AG04449 (cell line): ENCODE measurements around the gene MED16.
"Not testable (repeated sequence)": the region's sequence is repeated elsewhere in the genome, so short reads cannot be mapped to it uniquely, and the experiment has no call there.

Source experiments
- CTCF ChIA-PET: fragments of 350-600 bp; formaldehyde crosslinking; extraction: SDS; loops from one replicate; lab custom pipeline; 2021; ENCODE audit warnings: antibody characterized with exemption; lab: Yijun Ruan, JAX
- POLR2A ChIA-PET: fragments of 400-600, 350-600 bp; formaldehyde crosslinking; extraction: SDS; loops from one replicate; lab custom pipeline; 2020; ENCODE audit warnings: antibody characterized with exemption, inconsistent platforms; lab: Yijun Ruan, JAX
- DNase-seq: peaks from one replicate; pipeline ENCODE4 v3.0.0-alpha.2; 2010; ENCODE audit warnings: low read depth, low spot score
- H3K4me3 ChIP-seq: 2 replicates; pipeline ENCODE4 v1.5.1; 2011; ENCODE audit warnings: low read depth, mild to moderate bottlenecking, control low read depth, low read length
- TF ChIP-seq, protein P1 (sequence below): IDR thresholded peaks from one replicate; pipeline ENCODE4 v1.5.1; 2011; ENCODE audit warnings: mild to moderate bottlenecking, moderate library complexity, low read length, control low read depth, inconsistent platforms; ENCODE audit not compliant: insufficient read depth; ENCODE audit errors: missing control alignments

MED16 gene

DNA sequence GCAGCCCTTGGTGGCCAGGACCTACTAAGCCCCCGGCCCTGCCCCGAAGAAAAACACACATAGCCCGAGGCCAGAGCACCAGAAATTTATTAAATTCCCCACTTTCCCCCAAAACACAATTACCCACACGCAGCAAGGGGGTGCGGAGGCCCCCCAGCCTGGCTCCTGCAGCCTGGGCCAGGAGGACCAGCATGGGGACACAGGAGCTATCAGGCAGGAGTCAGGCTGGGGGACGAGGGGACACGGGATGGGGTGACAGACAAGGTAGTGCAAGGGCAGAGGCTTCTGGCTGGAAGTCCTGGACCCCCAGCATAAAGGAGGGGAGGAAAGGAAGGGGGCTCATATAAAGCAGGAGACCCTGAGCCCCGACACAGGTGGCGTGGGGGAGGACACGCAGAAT lies 3.4 kb upstream of the MED16 start:
- POLR2A ChIA-PET, result no interaction called here

DNA sequence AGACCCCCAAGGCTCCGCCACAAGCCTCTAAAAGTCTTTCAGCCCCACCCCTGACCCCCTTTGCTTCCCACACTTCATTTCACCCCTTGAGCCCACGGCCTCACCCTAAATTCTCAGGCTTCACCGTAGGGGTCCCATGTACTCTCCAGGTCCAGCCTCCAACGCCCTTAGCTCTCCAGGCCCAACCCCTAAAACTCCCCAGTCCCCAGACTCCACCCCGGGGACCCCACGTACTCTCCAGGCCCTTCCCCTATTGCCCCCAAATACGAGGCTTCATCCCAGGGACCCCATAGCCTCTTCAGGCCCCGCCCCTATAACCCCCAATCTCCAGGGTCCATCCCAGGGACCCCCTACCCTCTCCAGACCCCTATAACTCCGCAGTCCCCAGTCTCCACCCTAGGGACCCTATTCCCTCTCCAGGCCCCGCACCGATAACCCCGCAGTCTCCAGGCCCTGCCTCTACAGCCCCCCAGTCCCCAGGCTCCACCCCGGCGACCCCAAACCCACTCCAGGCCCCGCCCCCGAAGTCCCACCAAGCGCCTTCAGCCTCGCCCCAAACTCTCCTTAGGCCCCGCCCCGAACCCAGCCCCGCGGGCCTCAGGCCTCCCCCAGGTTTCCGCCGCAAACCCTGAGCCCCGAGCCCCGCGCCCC lies 619 bp downstream of the MED16 start:
- TF ChIP-seq, protein P1, sequence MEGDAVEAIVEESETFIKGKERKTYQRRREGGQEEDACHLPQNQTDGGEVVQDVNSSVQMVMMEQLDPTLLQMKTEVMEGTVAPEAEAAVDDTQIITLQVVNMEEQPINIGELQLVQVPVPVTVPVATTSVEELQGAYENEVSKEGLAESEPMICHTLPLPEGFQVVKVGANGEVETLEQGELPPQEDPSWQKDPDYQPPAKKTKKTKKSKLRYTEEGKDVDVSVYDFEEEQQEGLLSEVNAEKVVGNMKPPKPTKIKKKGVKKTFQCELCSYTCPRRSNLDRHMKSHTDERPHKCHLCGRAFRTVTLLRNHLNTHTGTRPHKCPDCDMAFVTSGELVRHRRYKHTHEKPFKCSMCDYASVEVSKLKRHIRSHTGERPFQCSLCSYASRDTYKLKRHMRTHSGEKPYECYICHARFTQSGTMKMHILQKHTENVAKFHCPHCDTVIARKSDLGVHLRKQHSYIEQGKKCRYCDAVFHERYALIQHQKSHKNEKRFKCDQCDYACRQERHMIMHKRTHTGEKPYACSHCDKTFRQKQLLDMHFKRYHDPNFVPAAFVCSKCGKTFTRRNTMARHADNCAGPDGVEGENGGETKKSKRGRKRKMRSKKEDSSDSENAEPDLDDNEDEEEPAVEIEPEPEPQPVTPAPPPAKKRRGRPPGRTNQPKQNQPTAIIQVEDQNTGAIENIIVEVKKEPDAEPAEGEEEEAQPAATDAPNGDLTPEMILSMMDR, result no peak
- ChIA-PET CTCF (interaction anchor here (1.0 to 1.8 kb wide), 3 partner anchors 15 to 36 kb away, joined by 3 to 8 read pairs (median 3); no protein-coding TSS in a partner anchor), POLR2A (interaction anchor here (2.1 kb wide), 1 partner anchor 13 kb away, joined by 7 read pairs; no protein-coding TSS in a partner anchor)

More for the DNA sequence above, 3.4 kb upstream of the MED16 start:
- no peak overlapping the region for H3K4me3 ChIP-seq
- DNase-seq, result no peak
- TF ChIP-seq, protein P1, result no peak
- CTCF ChIA-PET, result interaction anchor here (1.2 to 1.3 kb wide), 2 partner anchors 17 to 88 kb away, joined by 3 to 4 read pairs; partner anchors contain the start of gene WDR18

DNA sequence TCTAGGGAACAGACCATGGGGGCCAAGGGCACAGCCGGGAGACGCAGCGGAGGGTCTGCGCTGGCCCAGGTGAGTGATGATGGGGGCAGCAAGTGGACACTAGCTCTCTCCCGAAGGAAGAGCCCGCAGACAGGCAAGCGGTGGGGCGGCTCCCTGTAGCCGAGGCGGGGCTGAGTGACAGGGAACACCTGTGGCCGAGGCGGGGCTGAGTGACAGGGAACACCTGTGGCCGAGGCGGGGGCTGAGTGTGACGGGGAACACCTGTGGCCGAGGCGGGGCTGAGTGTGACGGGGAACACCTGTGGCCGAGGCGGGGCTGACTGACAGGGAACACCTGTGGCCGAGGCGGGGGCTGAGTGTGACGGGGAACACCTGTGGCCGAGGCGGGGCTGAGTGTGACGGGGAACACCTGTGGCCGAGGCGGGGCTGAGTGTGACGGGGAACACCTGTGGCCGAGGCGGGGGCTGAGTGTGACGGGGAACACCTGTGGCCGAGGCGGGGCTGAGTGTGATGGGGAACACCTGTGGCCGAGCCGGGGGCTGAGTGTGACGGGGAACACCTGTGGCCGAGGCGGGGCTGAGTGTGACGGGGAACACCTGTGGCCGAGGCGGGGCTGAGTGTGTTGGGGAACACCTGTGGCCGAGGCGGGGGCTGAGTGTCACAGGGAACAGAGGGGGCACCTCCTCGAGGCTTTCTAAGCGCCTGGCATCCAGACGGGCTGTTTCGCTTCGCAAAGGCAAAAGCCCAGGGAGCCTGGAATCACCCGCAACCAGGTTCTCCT lies 1.4 kb downstream of the MED16 start:
- ChIA-PET POLR2A (interaction anchor here (2.1 kb wide), 1 partner anchor 13 kb away, joined by 7 read pairs; no protein-coding TSS in a partner anchor), CTCF (interaction anchor here (1.5 kb wide), 1 partner anchor 16 kb away, joined by 3 read pairs; no protein-coding TSS in a partner anchor)
- not testable (repeated sequence) for DNase-seq
- H3K4me3 ChIP-seq, result peak overlapping the region; percentile 80

More for the DNA sequence above, 619 bp downstream of the MED16 start:
- peak overlapping the region; percentile 80 for H3K4me3 ChIP-seq
- DNase-seq, result no peak

DNA sequence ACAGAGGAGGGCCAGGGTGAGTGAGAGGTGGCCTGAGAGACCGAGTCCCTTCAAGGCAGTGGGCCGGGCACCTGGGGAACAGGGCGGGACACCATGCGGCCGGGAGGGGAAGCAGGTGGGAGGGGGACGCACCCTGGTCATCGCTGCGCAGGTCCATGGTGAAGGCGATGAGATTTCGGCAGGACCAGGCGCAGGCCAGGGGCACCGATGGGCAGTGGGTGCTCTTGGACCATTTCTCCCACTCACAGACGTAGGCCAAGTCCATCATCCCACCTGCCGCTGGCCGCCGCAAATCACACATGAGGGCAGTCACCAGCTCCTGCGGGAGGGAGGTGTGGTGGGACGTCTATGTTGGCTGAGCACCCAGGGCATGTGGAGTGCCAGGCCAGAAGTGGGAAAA lies 2.2 kb downstream of the MED16 start:
- POLR2A ChIA-PET, result no interaction called here

DNA sequence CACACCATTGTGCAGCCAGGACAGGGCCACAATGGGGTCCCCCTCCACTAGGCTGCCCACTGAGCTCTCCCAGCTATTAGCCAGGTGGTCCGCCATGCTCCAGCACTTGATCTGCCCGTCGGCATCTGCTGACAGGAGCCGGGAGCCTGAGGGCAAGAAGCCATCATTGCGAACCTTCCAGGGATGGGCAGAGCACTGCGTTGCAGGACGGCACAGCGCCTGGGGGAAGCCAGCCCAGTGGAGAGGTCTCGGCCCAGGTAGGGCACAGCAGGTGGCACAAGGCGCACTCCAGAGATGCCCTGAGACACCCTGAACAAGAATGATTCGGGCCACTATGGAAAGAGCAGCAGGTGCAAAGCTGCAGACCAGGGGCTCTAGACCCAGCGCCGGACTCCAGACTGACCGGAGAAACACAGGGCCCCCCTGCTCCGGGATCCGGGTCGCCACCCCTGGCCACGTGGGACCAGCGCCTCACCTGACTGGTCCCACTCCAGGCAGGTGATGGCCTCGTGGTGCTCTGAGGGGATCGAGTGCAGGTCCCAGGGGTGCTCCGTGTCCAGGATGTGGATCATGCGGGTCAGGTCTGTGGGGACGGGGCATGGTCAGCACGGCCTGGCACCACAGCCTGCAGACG lies 3.2 kb downstream of the MED16 start:
- CTCF ChIA-PET, result no interaction called here
- POLR2A ChIA-PET, result no interaction called here
- DNase-seq, result no peak
- no peak overlapping the region for H3K4me3 ChIP-seq
- TF ChIP-seq, protein P1, result no peak

More for the DNA sequence above, 2.2 kb downstream of the MED16 start:
- CTCF ChIA-PET, result no interaction called here
- no peak overlapping the region for H3K4me3 ChIP-seq
- TF ChIP-seq, protein P1, result no peak
- no peak for DNase-seq

DNA sequence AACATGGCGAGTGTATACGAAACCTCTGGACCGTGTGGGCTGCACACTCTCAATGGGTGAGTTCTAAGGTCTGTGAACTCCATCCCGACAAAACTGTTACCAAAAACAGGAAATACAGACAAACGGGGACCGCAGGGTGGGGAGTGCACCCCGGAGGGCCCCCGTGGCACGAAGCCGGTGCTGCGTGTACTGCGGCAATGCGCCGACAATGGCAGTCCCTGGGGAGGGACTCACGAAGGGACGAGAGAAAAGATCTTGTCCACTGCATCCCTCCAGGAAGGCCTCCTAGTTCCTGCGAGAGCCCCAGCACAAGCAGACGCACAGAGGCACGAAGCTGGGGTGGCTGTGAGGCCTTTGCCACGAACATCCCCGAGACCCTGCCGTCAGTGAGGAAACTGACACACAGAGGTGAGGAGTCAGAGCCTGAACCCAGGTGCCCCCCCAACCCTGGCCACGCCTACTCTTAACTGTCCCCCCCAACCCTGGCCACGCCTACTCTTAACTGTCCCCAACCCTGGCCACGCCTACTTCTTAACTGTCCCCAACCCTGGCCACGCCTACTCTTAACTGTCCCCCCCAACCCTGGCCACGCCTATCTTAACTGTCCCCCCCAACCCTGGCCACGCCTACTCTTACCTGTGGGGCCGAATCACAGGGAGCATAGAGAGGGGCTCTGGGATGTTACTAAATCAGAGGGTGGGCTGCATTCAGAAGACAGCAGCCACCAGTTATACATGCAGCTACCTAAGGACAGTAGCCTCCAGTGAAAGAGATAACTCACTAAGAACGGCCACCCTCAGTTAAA lies 4.2 kb downstream of the MED16 start:
- POLR2A ChIA-PET, result no interaction called here
- H3K4me3 ChIP-seq, result no peak overlapping the region
- no peak for DNase-seq
- CTCF ChIA-PET, result no interaction called here
- TF ChIP-seq, protein P1, result no peak
